GM18907 (cell line): ENCODE measurements around the gene MAGI3.
A peak's percentile ranks its signal among the peaks of the same experiment; 100 is the strongest.

Experiments
- ATAC-seq: cut with Tn5 transposase; IDR thresholded peaks from one replicate; pipeline ENCODE4 v1.9.1; 2021; ENCODE audit warnings: mild to moderate bottlenecking, moderate library complexity; ENCODE audit not compliant: unreplicated experiment

The MAGI3 gene

GRCh38 chr1:113389953-113390834 lies at the start of gene MAGI3:
TSS of gene MAGI3 (plus strand) at chr1:113390515. CDS start at chr1:113391034, 519 bp downstream.
- ATAC-seq: peak; percentile 99

- no peak for ATAC-seq
Observed at GRCh38 chr1:113353580-113353979, 36.7 kb upstream of the MAGI3 start.

GRCh38 chr1:113363935-113364334 lies 26.4 kb upstream of the MAGI3 start:
- no peak for ATAC-seq

GRCh38 chr1:113369040-113369439 lies 21.3 kb upstream of the MAGI3 start:
- ATAC-seq: no peak

- no peak for ATAC-seq
Observed at GRCh38 chr1:113369699-113370098, 20.6 kb upstream of the MAGI3 start.

- ATAC-seq: no peak
Observed at GRCh38 chr1:113370868-113371267, 19.4 kb upstream of the MAGI3 start.

- no peak for ATAC-seq
Observed at GRCh38 chr1:113372546-113372945, 17.8 kb upstream of the MAGI3 start.

- ATAC-seq: no peak
Observed at GRCh38 chr1:113373644-113374043, 16.7 kb upstream of the MAGI3 start.

GRCh38 chr1:113375878-113376277 lies 14.4 kb upstream of the MAGI3 start:
- ATAC-seq: no peak

GRCh38 chr1:113380075-113380474 lies 10.2 kb upstream of the MAGI3 start:
- ATAC-seq: no peak

GRCh38 chr1:113388017-113388620 lies 2.2 kb upstream of the MAGI3 start:
- ATAC-seq: no peak

- ATAC-seq: no peak
Observed at GRCh38 chr1:113388621-113389358, 1.5 kb upstream of the MAGI3 start.

- ATAC-seq: no peak
Observed at GRCh38 chr1:113389359-113389952, 859 bp upstream of the MAGI3 start.

- ATAC-seq: peak; percentile 18
Observed at GRCh38 chr1:113390871-113391648, 745 bp downstream of the MAGI3 start.

GRCh38 chr1:113391649-113392271 lies 1.4 kb downstream of the MAGI3 start:
- no peak for ATAC-seq

- ATAC-seq: no peak
Observed at GRCh38 chr1:113392541-113393128, 2.3 kb downstream of the MAGI3 start.

- no peak for ATAC-seq
Observed at GRCh38 chr1:113394043-113394862, 3.9 kb downstream of the MAGI3 start.

GRCh38 chr1:113394863-113395259 lies 4.5 kb downstream of the MAGI3 start:
- no peak for ATAC-seq

GRCh38 chr1:113396102-113396501 lies 5.8 kb downstream of the MAGI3 start:
- ATAC-seq: no peak
